ENCODE measurements around the gene VWA3B.
"Not testable (repeated sequence)": the region's sequence is repeated elsewhere in the genome, so short reads cannot be mapped to it uniquely, and the experiment has no call there.

VWA3B gene

GRCh38 chr2:98088261-98088660 is 1.3 kb downstream of the VWA3B start:
- no peak for DNase-seq (ENCODE audit: low spot score)

GRCh38 chr2:98089941-98090340 is 3.0 kb downstream of the VWA3B start:
- DNase-seq (ENCODE audit: low spot score), result no peak

DNA sequence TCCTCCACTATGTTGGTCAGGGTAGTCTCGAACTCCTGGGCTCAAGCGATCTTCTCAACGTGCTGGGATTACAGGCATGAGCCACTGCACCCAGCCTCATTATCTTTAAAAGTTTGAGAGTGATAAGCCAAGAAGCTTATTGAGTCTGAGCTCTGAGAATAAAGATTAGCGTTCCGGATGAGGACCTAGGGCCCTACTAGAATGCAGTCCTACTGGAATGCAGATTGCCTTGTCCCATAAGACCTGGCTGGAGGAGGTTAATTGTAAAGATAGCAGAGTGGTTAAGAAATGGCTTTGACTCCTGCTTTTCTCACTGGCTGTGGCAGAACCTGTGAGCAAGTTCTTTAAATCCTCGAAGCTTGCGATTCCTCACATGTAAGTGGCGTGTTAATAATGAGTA is 4.0 kb downstream of the VWA3B start:
- no peak for DNase-seq (ENCODE audit: low spot score)

- DNase-seq (ENCODE audit: low spot score), result no peak
These were observed 4.8 kb downstream of the VWA3B start for GRCh38 chr2:98091738-98092137.

DNA sequence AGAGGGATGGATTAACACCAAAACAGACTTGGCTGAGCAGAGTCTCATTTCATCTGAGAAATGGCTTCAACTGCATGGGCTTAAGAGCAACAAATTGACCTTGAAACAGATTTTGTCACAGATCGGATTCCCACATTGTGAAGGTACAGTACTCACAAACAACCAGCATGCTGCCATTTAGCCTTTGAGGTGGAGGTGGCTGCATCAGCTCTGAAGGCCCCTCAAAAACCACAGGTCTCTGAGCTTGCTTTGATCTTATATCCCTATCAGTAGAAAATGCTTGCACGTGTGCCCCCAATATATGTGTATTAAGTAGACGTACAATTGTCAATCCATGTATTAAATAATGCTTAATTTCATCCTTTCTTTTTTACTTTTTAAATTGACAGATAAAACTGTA is 6.2 kb downstream of the VWA3B start:
- DNase-seq (ENCODE audit: low spot score), result no peak

DNA sequence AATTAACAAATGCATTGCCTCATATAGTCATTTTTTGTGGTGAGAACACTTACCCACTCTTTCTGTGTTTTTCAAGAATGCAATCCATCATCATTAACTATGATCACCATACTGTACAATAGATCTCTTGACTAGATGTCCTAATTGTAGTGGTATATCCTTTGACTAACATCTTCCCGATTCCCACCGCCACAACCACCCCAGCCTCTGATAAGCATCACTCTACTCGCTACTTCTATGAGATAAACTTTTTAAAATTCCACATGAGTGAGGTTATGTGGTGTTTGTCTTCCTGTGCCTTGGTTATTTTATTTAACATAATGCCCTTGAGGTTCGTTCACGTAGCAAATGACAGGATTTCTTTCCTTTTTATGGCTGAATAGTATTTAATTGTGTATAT is 6.6 kb downstream of the VWA3B start:
- no peak for DNase-seq (ENCODE audit: low spot score)

- no peak for DNase-seq (ENCODE audit: low spot score)
These were observed 13.2 kb downstream of the VWA3B start for GRCh38 chr2:98099939-98100743.

DNA sequence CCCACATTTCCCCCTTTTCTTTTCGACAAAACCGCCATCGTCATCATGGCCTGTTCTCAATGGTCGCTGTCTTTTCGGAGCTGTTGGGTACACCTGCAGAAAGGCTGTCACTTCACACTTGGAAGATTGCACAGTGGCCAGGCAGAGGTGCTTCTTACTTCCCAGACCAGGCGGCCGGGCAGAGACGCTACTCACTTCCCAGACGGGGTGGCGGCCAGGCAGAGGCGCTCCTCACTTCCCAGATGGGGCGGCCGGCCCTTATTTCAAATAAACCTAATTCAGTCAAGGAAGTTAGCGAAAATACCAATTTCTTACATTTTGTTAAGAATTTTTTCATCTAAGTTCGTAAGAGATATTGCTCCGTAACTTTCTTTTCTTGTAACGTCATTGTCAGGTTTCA is 15.3 kb downstream of the VWA3B start:
- DNase-seq (ENCODE audit: low spot score), result not testable (repeated sequence)

DNA sequence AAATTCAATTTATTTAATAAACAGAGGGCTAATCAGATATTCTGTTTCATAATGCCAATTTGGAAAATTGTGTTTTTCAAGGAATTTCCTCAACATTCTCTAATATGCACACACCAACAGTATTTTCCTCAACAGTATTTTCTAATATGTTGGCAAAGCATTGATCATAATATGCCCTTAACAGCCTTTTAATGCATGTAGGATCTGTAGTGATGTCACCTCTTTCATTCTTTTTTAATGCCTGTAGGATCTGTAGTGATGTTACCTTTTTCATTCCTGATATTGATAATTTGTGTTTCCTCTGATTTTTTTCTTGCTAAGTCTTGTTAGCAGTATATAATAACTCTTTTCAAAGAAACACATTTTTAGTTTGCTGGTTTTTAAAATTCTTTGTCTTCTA is 15.9 kb downstream of the VWA3B start:
- DNase-seq (ENCODE audit: low spot score), result no peak

DNA sequence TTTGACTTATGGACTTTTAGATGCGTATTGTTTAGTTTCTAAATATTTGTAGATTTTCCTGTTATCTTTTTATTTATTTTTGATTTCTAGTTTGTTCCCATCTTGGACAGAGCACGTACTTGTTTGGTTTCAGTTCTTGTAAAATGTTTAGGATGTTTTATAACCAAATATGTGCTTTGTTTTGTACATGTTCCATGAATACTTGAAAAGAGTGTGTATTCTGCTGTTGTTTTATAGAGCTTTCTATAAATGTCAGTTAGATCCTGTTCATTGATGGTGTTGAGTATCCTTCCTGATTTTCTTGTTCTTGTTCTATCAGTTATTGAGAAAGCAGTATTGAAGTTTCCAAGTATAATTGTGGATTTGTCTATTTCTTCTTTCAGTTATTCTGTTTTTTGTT is 21.1 kb downstream of the VWA3B start:
- no peak for DNase-seq (ENCODE audit: low spot score)

GRCh38 chr2:98110741-98111140 is 23.8 kb downstream of the VWA3B start:
- DNase-seq (ENCODE audit: low spot score), result no peak

DNA sequence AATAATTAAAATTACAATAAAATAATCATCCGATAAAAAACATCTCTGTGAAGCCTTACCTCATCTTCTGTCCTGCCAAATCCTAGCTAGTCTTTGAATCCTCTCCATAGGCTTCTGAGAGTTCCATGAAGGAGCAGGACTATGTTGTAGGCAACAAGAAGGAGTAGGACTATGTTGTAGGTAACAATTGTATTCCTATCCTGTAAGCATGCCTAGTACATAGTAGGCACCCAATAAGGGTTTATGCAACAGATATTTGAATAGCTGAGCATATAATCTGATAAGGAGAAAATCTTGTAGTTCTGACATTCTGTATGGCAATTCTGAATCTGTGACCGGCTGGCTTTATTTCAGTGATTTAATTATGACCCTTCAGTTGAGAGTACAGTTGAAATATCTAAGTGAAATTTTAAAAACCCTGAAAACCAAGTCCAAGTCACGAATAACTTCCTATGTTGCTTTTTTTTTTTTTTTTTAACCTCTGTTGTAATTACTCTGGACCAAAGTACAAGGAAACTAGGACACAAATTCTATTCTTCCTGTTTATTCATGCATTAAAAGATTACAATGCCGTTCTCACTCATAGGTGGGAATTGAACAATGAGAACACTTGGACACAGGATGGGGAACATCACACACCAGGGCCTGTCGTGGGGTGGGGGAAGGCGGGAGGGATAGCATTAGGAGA is 27.8 kb downstream of the VWA3B start:
- DNase-seq (ENCODE audit: low spot score), result no peak

GRCh38 chr2:98118161-98118560 is 31.2 kb downstream of the VWA3B start:
- no peak for DNase-seq (ENCODE audit: low spot score)

- DNase-seq (ENCODE audit: low spot score), result no peak
These were observed 31.9 kb downstream of the VWA3B start for GRCh38 chr2:98118852-98119251.

DNA sequence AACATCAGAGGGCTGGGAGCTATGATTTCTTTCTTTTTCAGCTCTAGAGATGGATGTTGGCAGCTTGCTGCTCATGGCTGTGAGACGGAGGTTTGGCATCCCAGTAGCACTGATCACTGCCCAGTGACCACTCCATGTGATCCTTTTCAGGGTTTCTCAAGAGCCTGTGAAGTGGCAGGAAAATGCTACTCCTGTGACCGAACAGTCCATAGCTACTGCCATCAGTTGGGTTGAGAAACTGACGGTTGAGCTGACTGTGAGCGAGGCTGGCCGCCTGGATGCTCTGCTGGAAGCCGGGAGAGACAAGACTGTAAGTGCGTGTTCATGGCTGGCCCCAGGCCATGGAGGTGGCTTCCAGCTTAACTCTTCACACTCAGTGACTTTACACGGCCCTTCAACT is 34.2 kb downstream of the VWA3B start:
- no peak for DNase-seq (ENCODE audit: low spot score)

DNA sequence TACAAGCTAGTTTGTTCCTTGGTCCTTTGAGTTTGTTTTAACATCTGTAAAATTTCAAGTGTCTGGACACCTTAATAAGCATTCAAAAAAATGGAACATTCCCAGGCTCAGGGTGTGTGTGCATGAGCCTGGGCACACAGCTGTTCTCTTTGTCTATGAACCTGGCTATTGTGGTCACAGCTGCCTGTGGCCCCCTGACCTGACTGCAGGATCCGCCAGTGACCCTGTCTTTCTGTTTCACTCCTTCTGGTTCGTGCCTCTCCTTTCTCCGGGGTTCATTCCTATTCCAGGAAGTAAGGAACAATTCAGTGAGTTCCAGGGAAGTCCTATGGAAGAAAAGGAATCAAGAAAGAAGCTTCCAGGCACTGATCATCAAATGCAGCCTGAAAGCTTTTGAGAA is 35.6 kb downstream of the VWA3B start:
- no peak for DNase-seq (ENCODE audit: low spot score)

DNA sequence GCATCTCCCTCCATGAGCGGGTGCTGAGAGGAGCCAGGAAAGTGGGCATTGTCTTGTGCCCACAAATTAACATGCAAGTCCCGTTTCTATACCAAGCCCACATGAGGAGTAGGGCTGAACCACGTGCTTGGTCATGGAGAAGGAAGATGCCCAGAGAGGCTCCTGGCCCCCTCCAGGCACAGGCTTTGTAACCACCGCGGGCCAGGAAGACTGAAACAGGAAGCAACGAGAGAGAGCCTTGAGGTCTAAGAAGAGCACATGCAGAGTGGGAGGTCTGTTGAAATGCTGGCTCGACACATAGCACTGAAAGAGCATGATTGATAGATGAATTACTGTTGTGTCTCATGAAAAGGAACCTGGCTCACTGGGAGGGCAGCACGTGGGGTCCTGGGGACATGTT is 36.3 kb downstream of the VWA3B start:
- DNase-seq (ENCODE audit: low spot score), result no peak

- DNase-seq (ENCODE audit: low spot score), result no peak
These were observed 39.1 kb downstream of the VWA3B start for GRCh38 chr2:98126061-98126460.

- no peak for DNase-seq (ENCODE audit: low spot score)
These were observed 40.4 kb downstream of the VWA3B start for GRCh38 chr2:98127229-98127989.

GRCh38 chr2:98128556-98129109 is 41.7 kb downstream of the VWA3B start:
- DNase-seq (ENCODE audit: low spot score), result no peak

GRCh38 chr2:98130073-98130472 is 43.1 kb downstream of the VWA3B start:
- DNase-seq (ENCODE audit: low spot score), result not testable (repeated sequence)

DNA sequence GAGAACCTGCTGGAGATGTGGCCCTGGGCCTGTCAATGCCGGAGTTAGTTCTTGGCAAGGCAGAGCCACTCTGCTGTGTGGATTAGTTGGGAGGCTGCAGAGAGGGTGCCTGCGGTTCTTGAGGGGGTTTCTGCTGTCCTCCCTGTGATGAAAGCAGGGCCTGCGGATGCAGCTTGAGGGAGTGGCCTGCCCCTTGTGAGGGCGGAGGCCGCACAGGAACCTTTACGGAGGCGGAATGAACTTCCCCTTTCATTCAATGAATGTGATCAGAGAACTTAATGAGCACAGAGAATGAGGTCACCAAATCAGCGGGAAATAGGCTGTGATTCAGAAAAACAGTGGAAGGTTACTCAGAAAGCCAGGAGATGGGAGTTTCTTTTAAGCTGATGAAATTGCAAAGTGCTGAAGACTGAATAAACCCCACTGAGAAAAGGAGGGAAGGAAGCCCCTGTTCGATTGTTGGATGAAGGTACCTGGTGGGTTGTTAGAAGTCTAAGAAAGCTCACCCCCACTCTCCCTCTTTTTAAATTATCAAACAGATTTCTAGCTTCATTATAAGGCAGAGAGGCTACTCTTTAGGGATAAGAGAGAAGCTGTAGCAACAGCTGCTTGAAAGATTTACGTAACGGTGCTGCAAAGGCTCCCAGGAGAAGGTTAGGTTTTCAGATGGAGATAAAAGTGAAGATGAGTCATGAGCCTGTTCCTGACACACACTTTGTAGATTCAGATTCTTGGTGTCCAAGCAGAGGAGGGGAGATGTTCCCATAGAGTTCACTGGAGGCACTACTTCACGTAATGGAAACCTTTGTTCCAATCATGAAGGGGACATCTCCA is 47.4 kb downstream of the VWA3B start:
- no peak for DNase-seq (ENCODE audit: low spot score)
